HG03521 (cell line): ENCODE results near the gene NUTM2F.
A peak's percentile ranks its signal among the peaks of the same experiment; 100 is the strongest.
"Not testable (repeated sequence)": the region's sequence is repeated elsewhere in the genome, so short reads cannot be mapped to it uniquely, and the experiment has no call there.

Experiments used
- ATAC-seq: cut with Tn5 transposase; IDR thresholded peaks from one replicate; pipeline ENCODE4 v1.9.1; 2021; ENCODE audit warnings: mild to moderate bottlenecking, moderate library complexity; ENCODE audit not compliant: unreplicated experiment

The NUTM2F gene

GRCh38 chr9:94328544-94328943, at the start of gene NUTM2F:
TSS of gene NUTM2F (minus strand) at chr9:94328644. CDS start at chr9:94328623, 21 bp downstream.
- ATAC-seq, result not testable (repeated sequence)

GRCh38 chr9:94375197-94375596, 46.8 kb upstream of the NUTM2F start:
- peak; percentile 51 for ATAC-seq

GRCh38 chr9:94374176-94375056, 46.0 kb upstream of the NUTM2F start:
- ATAC-seq, result peak; percentile 87

GRCh38 chr9:94373779-94374175, 45.3 kb upstream of the NUTM2F start:
- ATAC-seq, result not testable (repeated sequence)

- not testable (repeated sequence) for ATAC-seq
Observed at GRCh38 chr9:94370266-94370665, 41.8 kb upstream of the NUTM2F start.

GRCh38 chr9:94364093-94364614, 35.7 kb upstream of the NUTM2F start:
- ATAC-seq, result not testable (repeated sequence)

- not testable (repeated sequence) for ATAC-seq
Observed at GRCh38 chr9:94357158-94357557, 28.7 kb upstream of the NUTM2F start.

- not testable (repeated sequence) for ATAC-seq
Observed at GRCh38 chr9:94351901-94352723, 23.7 kb upstream of the NUTM2F start.

GRCh38 chr9:94348754-94349153, 20.3 kb upstream of the NUTM2F start:
- ATAC-seq, result not testable (repeated sequence)

GRCh38 chr9:94347451-94347850, 19.0 kb upstream of the NUTM2F start:
- ATAC-seq, result not testable (repeated sequence)

GRCh38 chr9:94341703-94342102, 13.3 kb upstream of the NUTM2F start:
- ATAC-seq, result not testable (repeated sequence)

- ATAC-seq, result not testable (repeated sequence)
Observed at GRCh38 chr9:94340750-94341149, 12.3 kb upstream of the NUTM2F start.

GRCh38 chr9:94339657-94340056, 11.2 kb upstream of the NUTM2F start:
- not testable (repeated sequence) for ATAC-seq

- ATAC-seq, result not testable (repeated sequence)
Observed at GRCh38 chr9:94338723-94339122, 10.3 kb upstream of the NUTM2F start.

GRCh38 chr9:94336445-94336844, 8.0 kb upstream of the NUTM2F start:
- ATAC-seq, result not testable (repeated sequence)

- ATAC-seq, result not testable (repeated sequence)
Observed at GRCh38 chr9:94325583-94325982, 2.9 kb downstream of the NUTM2F start.

- ATAC-seq, result not testable (repeated sequence)
Observed at GRCh38 chr9:94323153-94323798, 5.2 kb downstream of the NUTM2F start.

- not testable (repeated sequence) for ATAC-seq
Observed at GRCh38 chr9:94322342-94322940, 6.0 kb downstream of the NUTM2F start.

- ATAC-seq, result not testable (repeated sequence)
Observed at GRCh38 chr9:94317949-94318657, 10.3 kb downstream of the NUTM2F start.

GRCh38 chr9:94316236-94316635, 12.2 kb downstream of the NUTM2F start:
- peak; percentile 64 for ATAC-seq
